Gastrocnemius medialis (tissue), 4 donors: ENCODE results near the gene LITAF. TPM values are rescaled to one million over a fixed set of nuclear protein-coding genes. Genes with fewer than 3 reads are reported as not detected.

Experiments used
- ATAC-seq, 2 donors: fragments of 150-250 bp; one replicate each; pipeline ENCODE4 v1.9.1; 2016
- DNase-seq, 2 donors: peaks; one replicate each; pipeline ENCODE4 v3.0.0-alpha.2; 2019
- H3K27ac ChIP-seq, 4 donors: fragments of 200-600 bp; sonication (generic); 1 replicate in 1 of 4; 2 replicates in 3 of 4; pipeline ENCODE4 v1.5.1; 2016 to 2018; ENCODE audit warnings: mild to moderate bottlenecking in 2 of 4, moderate library complexity in 1 of 4
- H3K27me3 ChIP-seq, 3 donors: fragments of 200-600 bp; sonication (generic) in 2 of 3; 1 replicate in 1 of 3; 2 replicates in 2 of 3; pipeline versions ENCODE4 v1.5.1 to v1.6.0; 2016 to 2019; ENCODE audit warnings: mild to moderate bottlenecking in 1 of 3, moderate library complexity in 1 of 3
- H3K36me3 ChIP-seq, 2 donors: fragments of 200-600 bp; sonication (generic) in 1 of 2; one replicate each; pipeline ENCODE4 v1.5.1; 2017 to 2018
- H3K4me1 ChIP-seq, 2 donors: fragments of 200-600 bp; sonication (generic) in 1 of 2; one replicate each; pipeline ENCODE4 v1.5.1; 2016 to 2017; ENCODE audit warnings: mild to moderate bottlenecking in 2 of 2
- H3K4me3 ChIP-seq, 4 donors: fragments of 200-600 bp; sonication (generic) in 3 of 4; 1 replicate in 1 of 4; 2 replicates in 3 of 4; pipeline ENCODE4 v1.5.1; 2016 to 2019; ENCODE audit warnings: mild to moderate bottlenecking in 2 of 4
- H3K9me3 ChIP-seq, 3 donors: fragments of 200-600 bp; sonication (generic) in 2 of 3; 1 replicate in 1 of 3; 2 replicates in 2 of 3; pipeline ENCODE4 v1.5.1; 2016 to 2019
- POLR2A ChIP-seq, 2 donors: fragments of 450-650 bp; IDR thresholded peaks; one replicate each; pipeline ENCODE4 v1.6.1; 2017; ENCODE audit warnings: antibody characterized with exemption in 2 of 2, mild to moderate bottlenecking in 2 of 2, moderate library complexity in 2 of 2
- in situ Hi-C, 4 donors: fragments of 200-750 bp; cut with MboI; loops; one replicate each; pipeline versions ENCODE4 v1.15.0 to v1.8.0; 2017; ENCODE audit warnings: low sequenced_read_pairs in 4 of 4
- intact Hi-C: fragments of 100-400 bp; cut with DNase I; formaldehyde crosslinking; loops from one replicate; pipeline ENCODE4 v1.15.1; 2023; ENCODE audit warnings: low total_unique reads
- total RNA-seq, 4 donors: library from RNA; depleted of rRNA; stranded (reverse); fragments of >200 nt; gene quantifications; one replicate each; pipeline versions ENCODE4 v1.1.0 to v1.2.3, GENCODE V29; 2016
- TF ChIP-seq, protein P1 (sequence below), 5 experiments: fragments of 450-650 bp in 3 of 5; fragments of 200-600 bp in 2 of 5; sonication (generic) in 2 of 5; IDR thresholded peaks in 4 of 5; conservative IDR thresholded peaks in 1 of 5; 1 replicate in 4 of 5; 2 replicates in 1 of 5; pipeline ENCODE4 v1.5.1; 2016 to 2019; ENCODE audit warnings: antibody characterized with exemption in 5 of 5, mild to moderate bottlenecking in 3 of 5, moderate library complexity in 3 of 5

The LITAF gene
- total RNA-seq, 4 donors from 2014 or later = 11.2 to 30.1 (median 19.4) TPM

- intact Hi-C loops (no loop called here), in situ Hi-C loops (loop anchor here in 1 of 4 donors (25.0 kb wide), 1 partner anchor 284 kb away; no protein-coding TSS in a partner anchor)
- H3K9me3 ChIP-seq = no peaks in the 10 kb centered on the region
These were observed 58.7 kb downstream of the LITAF start for GRCh38 chr16:11528053-11528452.

DNA sequence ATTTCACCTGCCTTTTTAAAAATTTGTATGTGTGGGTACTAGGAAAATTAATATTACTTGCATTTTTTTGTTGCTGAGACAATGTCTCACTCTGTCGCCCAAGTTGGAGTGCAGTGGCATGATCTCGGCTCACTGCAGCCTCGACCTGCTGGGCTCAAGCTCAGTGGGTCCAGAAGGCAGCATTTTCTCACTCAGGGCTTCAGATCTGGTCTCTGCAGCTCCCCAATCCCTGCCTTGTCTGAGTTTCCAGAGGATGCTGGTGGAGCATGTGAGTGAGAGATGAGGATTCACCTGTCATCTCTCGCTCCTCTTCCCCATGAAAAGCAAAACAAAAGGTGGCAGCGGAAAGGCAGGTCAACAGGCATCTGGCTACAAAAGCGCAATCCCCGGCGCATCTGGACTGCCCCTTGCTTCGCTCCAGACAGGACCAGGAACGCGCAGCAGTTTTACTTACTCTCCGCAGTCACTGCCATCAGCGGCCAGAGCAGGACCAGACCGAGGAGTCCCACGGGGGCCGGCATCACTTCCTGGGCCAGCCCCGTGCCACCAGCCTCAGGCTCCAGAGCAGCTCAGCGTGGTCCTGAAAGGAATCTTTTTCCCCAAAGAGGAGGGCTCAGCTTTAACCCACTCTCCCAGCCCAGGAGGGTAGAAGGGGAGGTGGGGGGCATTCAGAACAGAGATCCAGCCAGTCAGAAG lies 59.9 kb downstream of the LITAF start:
- TF ChIP-seq, protein P1, sequence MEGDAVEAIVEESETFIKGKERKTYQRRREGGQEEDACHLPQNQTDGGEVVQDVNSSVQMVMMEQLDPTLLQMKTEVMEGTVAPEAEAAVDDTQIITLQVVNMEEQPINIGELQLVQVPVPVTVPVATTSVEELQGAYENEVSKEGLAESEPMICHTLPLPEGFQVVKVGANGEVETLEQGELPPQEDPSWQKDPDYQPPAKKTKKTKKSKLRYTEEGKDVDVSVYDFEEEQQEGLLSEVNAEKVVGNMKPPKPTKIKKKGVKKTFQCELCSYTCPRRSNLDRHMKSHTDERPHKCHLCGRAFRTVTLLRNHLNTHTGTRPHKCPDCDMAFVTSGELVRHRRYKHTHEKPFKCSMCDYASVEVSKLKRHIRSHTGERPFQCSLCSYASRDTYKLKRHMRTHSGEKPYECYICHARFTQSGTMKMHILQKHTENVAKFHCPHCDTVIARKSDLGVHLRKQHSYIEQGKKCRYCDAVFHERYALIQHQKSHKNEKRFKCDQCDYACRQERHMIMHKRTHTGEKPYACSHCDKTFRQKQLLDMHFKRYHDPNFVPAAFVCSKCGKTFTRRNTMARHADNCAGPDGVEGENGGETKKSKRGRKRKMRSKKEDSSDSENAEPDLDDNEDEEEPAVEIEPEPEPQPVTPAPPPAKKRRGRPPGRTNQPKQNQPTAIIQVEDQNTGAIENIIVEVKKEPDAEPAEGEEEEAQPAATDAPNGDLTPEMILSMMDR (IDR thresholded peaks at IDR 0.05 in 4 of 5, conservative IDR thresholded peaks at IDR 0.05 in 1 of 5) = no peak
- TF ChIP-seq POLR2A (IDR thresholded peaks at IDR 0.05) = no peak
- ATAC-seq (no peak), DNase-seq (no peak)
- intact Hi-C loops = no loop called here
- no peaks in the 10 kb centered on the region for H3K9me3 ChIP-seq
- H3K27ac ChIP-seq = no peak overlapping the region
- H3K36me3 ChIP-seq = no peaks in the 10 kb centered on the region
- peaks cover 0 to 5% (median 0%) of the 10 kb centered on the region in 3 donors for H3K27me3 ChIP-seq
- H3K4me3 ChIP-seq = no peak overlapping the region
- no peaks in the 10 kb centered on the region for H3K4me1 ChIP-seq
- in situ Hi-C loops = loop anchor here in 1 of 4 donors (25.0 kb wide), 1 partner anchor 285 kb away; no protein-coding TSS in a partner anchor

More at GRCh38 chr16:11528053-11528452, 58.7 kb downstream of the LITAF start:
- H3K27ac ChIP-seq = no peak overlapping the region
- no peaks in the 10 kb centered on the region for H3K36me3 ChIP-seq
- H3K4me1 ChIP-seq = no peaks in the 10 kb centered on the region
- no peak for DNase-seq
- peaks cover 0 to 5% (median 0%) of the 10 kb centered on the region in 3 donors for H3K27me3 ChIP-seq
- no peak overlapping the region for H3K4me3 ChIP-seq
- TF ChIP-seq, protein P1 (IDR thresholded peaks at IDR 0.05 in 4 of 5, conservative IDR thresholded peaks at IDR 0.05 in 1 of 5) = no peak
- TF ChIP-seq POLR2A (IDR thresholded peaks at IDR 0.05) = no peak
- no peak for ATAC-seq

GRCh38 chr16:11524098-11524760 lies 62.5 kb downstream of the LITAF start:
- in situ Hi-C loops = no loop called here
- intact Hi-C loops = no loop called here
- H3K36me3 ChIP-seq = no peaks in the 10 kb centered on the region
- no peak overlapping the region for H3K4me3 ChIP-seq
- ATAC-seq (no peak), DNase-seq (no peak)
- H3K27ac ChIP-seq = no peak overlapping the region
- no peak for TF ChIP-seq POLR2A (IDR thresholded peaks at IDR 0.05)
- TF ChIP-seq, protein P1 (IDR thresholded peaks at IDR 0.05 in 4 of 5, conservative IDR thresholded peaks at IDR 0.05 in 1 of 5) = no peak
- no peaks in the 10 kb centered on the region for H3K9me3 ChIP-seq
- peaks cover 0 to 5% (median 0%) of the 10 kb centered on the region in 3 donors for H3K27me3 ChIP-seq
- H3K4me1 ChIP-seq = no peaks in the 10 kb centered on the region

GRCh38 chr16:11521055-11521454 lies 65.7 kb downstream of the LITAF start:
- Histone ChIP-seq H3K9me3 (no peaks in the 10 kb centered on the region), H3K36me3 (no peaks in the 10 kb centered on the region), H3K4me1 (no peaks in the 10 kb centered on the region), H3K27ac (no peak overlapping the region), H3K27me3 (no peaks in the 10 kb centered on the region), H3K4me3 (no peak overlapping the region)
- DNase-seq (no peak), ATAC-seq (no peak)
- intact Hi-C loops = no loop called here
- no peak for TF ChIP-seq POLR2A (IDR thresholded peaks at IDR 0.05)
- TF ChIP-seq, protein P1 (IDR thresholded peaks at IDR 0.05 in 4 of 5, conservative IDR thresholded peaks at IDR 0.05 in 1 of 5) = no peak
- in situ Hi-C loops = no loop called here
